Lower leg skin (tissue), 4 donors: ENCODE data around the gene RNU1-1. TPM values are rescaled to one million over a fixed set of nuclear protein-coding genes. Genes with fewer than 3 reads are reported as not detected.
"Not testable (repeated sequence)": the region's sequence is repeated elsewhere in the genome, so short reads cannot be mapped to it uniquely, and the experiment has no call there.

Experiments
- DNase-seq, 2 donors: peaks; one replicate each; pipeline ENCODE4 v3.0.0-alpha.2; 2019; ENCODE audit warnings: low spot score in 2 of 2
- H3K4me3 ChIP-seq: fragments of 200-600 bp; sonication (generic); 2 replicates; pipeline ENCODE4 v1.5.1; 2017; ENCODE audit warnings: mild to moderate bottlenecking, low read depth; ENCODE audit not compliant: poor library complexity, severe bottlenecking
- CTCF ChIP-seq, 3 donors: fragments of 450-650 bp; IDR thresholded peaks; one replicate each; pipeline ENCODE4 v1.5.1; 2016; ENCODE audit warnings: antibody characterized with exemption in 3 of 3, mild to moderate bottlenecking in 3 of 3, moderate library complexity in 2 of 3
- POLR2A ChIP-seq, 2 donors: fragments of 450-650 bp; IDR thresholded peaks; one replicate each; pipeline ENCODE4 v1.6.1; 2016 to 2017; ENCODE audit warnings: antibody characterized with exemption in 2 of 2, mild to moderate bottlenecking in 1 of 2, moderate library complexity in 1 of 2
- WGBS, 2 donors: methylation state at CpG; one replicate each; pipeline ENCODE4 v1.1.5; 2018; 5-methylcytosine and 5-hydroxymethylcytosine counted together
- intact Hi-C: fragments of 100-400 bp; cut with DNase I; formaldehyde crosslinking; loops from one replicate; pipeline ENCODE4 v1.15.0; 2023; ENCODE audit warnings: low total_unique reads
- total RNA-seq, 4 donors: library from RNA; depleted of rRNA; stranded (reverse); fragments of >200 nt; gene quantifications; one replicate each; pipeline ENCODE4 v1.1.0, GENCODE V29; 2016

The RNU1-1 gene
- total RNA-seq, 4 donors from 2014 or later, result under 0.01 TPM; not detected in 1

GRCh38 chr1:16484931-16485330, 29.2 kb downstream of the RNU1-1 start:
- intact Hi-C loops, result no loop called here
- DNase-seq, result no peak

GRCh38 chr1:16484501-16484835, 29.6 kb downstream of the RNU1-1 start:
- intact Hi-C loops, result no loop called here
- DNase-seq, result no peak
- 95 to 98% methylated on average over 7 to 8 of the region's 8 CpGs for WGBS, 2 donors
- H3K4me3 ChIP-seq, result no peak overlapping the region
- TF ChIP-seq POLR2A (IDR thresholded peaks at IDR 0.05) (no peak), CTCF (IDR thresholded peaks at IDR 0.05) (no peak)

More at GRCh38 chr1:16484931-16485330, 29.2 kb downstream of the RNU1-1 start:
- TF ChIP-seq CTCF (IDR thresholded peaks at IDR 0.05), result no peak
- TF ChIP-seq POLR2A (IDR thresholded peaks at IDR 0.05), result no peak
- no peak overlapping the region for H3K4me3 ChIP-seq
- 93 to 94% methylated on average over 6 of the region's 6 CpGs for WGBS, 2 donors

- 91 to 93% methylated on average over 35 to 39 of the region's 45 CpGs for WGBS, 2 donors
- DNase-seq, intact Hi-C loops, H3K4me3 ChIP-seq: not testable (repeated sequence)
Observed at GRCh38 chr1:16483639-16484500, 30.2 kb downstream of the RNU1-1 start.

GRCh38 chr1:16483146-16483545, 30.9 kb downstream of the RNU1-1 start:
- DNase-seq, H3K4me3 ChIP-seq, intact Hi-C loops: not testable (repeated sequence)
- WGBS, 2 donors, result 96 to 97% methylated on average over 23 to 26 of the region's 26 CpGs

- no peak overlapping the region for H3K4me3 ChIP-seq
- intact Hi-C loops, result no loop called here
- DNase-seq, result no peak
- TF ChIP-seq CTCF (IDR thresholded peaks at IDR 0.05) (no peak), POLR2A (IDR thresholded peaks at IDR 0.05) (no peak)
- 93 to 97% methylated on average over 12 of the region's 12 CpGs for WGBS, 2 donors
Observed at GRCh38 chr1:16478091-16478490, 36.0 kb downstream of the RNU1-1 start.

- 89 to 93% methylated on average over 24 to 28 of the region's 29 CpGs for WGBS, 2 donors
Observed at GRCh38 chr1:16475771-16476770, 38.0 kb downstream of the RNU1-1 start.

GRCh38 chr1:16474891-16475290, 39.2 kb downstream of the RNU1-1 start:
- DNase-seq, H3K4me3 ChIP-seq, intact Hi-C loops: not testable (repeated sequence)
- WGBS, 2 donors, result 95 to 96% methylated on average over 2 of the region's 2 CpGs

More at GRCh38 chr1:16475771-16476770, 38.0 kb downstream of the RNU1-1 start:
- H3K4me3 ChIP-seq, intact Hi-C loops, DNase-seq: not testable (repeated sequence)
